Subcutaneous abdominal adipose tissue (tissue), 5 donors: Measurements from ENCODE around the gene SPACA9.

Source experiments
- H3K27ac ChIP-seq: one replicate; pipeline ENCODE4 v1.7.0; 2013; ENCODE audit warnings: low read depth, mild to moderate bottlenecking, inconsistent platforms, low read length, moderate library complexity
- H3K27me3 ChIP-seq, 5 donors: one replicate each; pipeline ENCODE4 v1.7.0; 2013; ENCODE audit warnings: low read length in 5 of 5, inconsistent platforms in 1 of 5; ENCODE audit not compliant: control insufficient read depth in 5 of 5, insufficient read depth in 4 of 5
- H3K36me3 ChIP-seq, 5 donors: one replicate each; pipeline ENCODE4 v1.7.0; 2013; ENCODE audit warnings: low read length in 5 of 5; ENCODE audit not compliant: control insufficient read depth in 5 of 5, insufficient read depth in 5 of 5
- H3K4me1 ChIP-seq, 5 donors: one replicate each; pipeline ENCODE4 v1.7.0; 2013; ENCODE audit warnings: low read length in 5 of 5, mild to moderate bottlenecking in 3 of 5, moderate library complexity in 1 of 5; ENCODE audit not compliant: control insufficient read depth in 5 of 5, insufficient read depth in 5 of 5
- H3K4me3 ChIP-seq, 5 donors: one replicate each; pipeline ENCODE4 v1.7.0; 2013; ENCODE audit warnings: low read length in 5 of 5, low read depth in 1 of 5
- H3K9ac ChIP-seq, 5 donors: one replicate each; pipeline ENCODE4 v1.7.0; 2013; ENCODE audit warnings: low read length in 5 of 5, mild to moderate bottlenecking in 4 of 5, moderate library complexity in 3 of 5
- H3K9me3 ChIP-seq, 5 donors: one replicate each; pipeline ENCODE4 v1.7.0; 2013; ENCODE audit warnings: low read length in 5 of 5; ENCODE audit not compliant: control insufficient read depth in 5 of 5
- donor health status: healthy.
- donor health status: healthy.
- donor health status: healthy.
- donor health status: healthy.
- donor health status: healthy.

Gene SPACA9

GRCh38 chr9:132887181-132888120 is 8.8 kb downstream of the SPACA9 start:
- H3K4me1 ChIP-seq, result no peaks in the 10 kb centered on the region
- no peaks in the 10 kb centered on the region for H3K9me3 ChIP-seq
- no peak overlapping the region for H3K27ac ChIP-seq
- no peak overlapping the region for H3K9ac ChIP-seq
- H3K4me3 ChIP-seq, result no peak overlapping the region
- no peaks in the 10 kb centered on the region for H3K27me3 ChIP-seq
- H3K36me3 ChIP-seq, result peaks cover 0 to 22% (median 16%) of the 10 kb centered on the region in 5 donors

DNA sequence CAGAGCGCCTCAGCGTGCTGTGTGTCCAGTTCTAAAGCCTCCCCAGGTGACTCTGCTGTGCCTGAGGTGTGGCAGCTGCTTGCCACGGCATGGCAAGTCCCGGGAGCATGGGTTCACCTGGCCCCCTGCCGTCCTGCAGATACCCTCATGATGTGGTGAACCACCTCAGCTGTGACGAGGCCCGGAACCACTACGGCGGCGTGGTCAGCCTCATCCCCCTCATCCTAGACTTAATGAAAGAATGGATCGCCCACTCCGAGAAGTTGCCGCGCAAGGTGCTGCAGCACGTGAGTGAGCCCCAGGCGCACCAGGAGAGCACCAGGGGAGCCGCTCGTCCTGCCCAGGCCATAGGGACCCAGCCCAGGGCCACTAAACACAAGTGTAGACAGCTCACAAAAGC is 9.5 kb downstream of the SPACA9 start:
- Histone ChIP-seq H3K9me3 (no peaks in the 10 kb centered on the region), H3K9ac (no peak overlapping the region), H3K36me3 (peaks cover 6 to 30% (median 20%) of the 10 kb centered on the region in 5 donors), H3K27ac (no peak overlapping the region), H3K4me1 (no peaks in the 10 kb centered on the region), H3K4me3 (no peak overlapping the region), H3K27me3 (no peaks in the 10 kb centered on the region)

DNA sequence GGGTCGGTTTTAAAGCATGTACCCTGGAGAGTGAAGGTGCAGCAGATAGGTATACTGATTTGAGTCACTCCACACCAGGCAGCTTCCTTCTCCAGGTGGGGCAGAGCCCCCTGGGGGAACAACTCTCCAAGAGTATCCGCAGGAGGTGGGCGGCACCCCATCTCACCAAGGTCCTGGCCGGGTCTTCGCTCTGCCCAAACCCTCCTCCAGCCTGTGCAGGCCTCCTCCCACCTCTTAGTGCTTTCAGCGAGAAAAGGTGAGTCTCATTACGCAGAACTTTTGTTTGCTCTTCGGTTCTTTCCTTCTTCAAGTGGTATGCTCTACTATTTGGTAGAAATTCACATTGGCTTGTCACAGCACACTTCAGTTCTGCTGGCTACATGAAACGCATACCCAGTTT is 13.7 kb downstream of the SPACA9 start:
- Histone ChIP-seq H3K27me3 (no peaks in the 10 kb centered on the region), H3K4me1 (no peaks in the 10 kb centered on the region), H3K36me3 (peaks cover 12 to 64% (median 48%) of the 10 kb centered on the region in 5 donors), H3K9ac (no peak overlapping the region), H3K4me3 (no peak overlapping the region), H3K27ac (no peak overlapping the region), H3K9me3 (no peaks in the 10 kb centered on the region)

- Histone ChIP-seq H3K27me3 (no peaks in the 10 kb centered on the region), H3K9ac (no peak overlapping the region), H3K36me3 (peaks cover 16 to 73% (median 58%) of the 10 kb centered on the region in 5 donors), H3K9me3 (no peaks in the 10 kb centered on the region), H3K4me3 (no peak overlapping the region), H3K27ac (no peak overlapping the region), H3K4me1 (no peaks in the 10 kb centered on the region)
These were observed 15.6 kb downstream of the SPACA9 start for GRCh38 chr9:132894346-132894745.

DNA sequence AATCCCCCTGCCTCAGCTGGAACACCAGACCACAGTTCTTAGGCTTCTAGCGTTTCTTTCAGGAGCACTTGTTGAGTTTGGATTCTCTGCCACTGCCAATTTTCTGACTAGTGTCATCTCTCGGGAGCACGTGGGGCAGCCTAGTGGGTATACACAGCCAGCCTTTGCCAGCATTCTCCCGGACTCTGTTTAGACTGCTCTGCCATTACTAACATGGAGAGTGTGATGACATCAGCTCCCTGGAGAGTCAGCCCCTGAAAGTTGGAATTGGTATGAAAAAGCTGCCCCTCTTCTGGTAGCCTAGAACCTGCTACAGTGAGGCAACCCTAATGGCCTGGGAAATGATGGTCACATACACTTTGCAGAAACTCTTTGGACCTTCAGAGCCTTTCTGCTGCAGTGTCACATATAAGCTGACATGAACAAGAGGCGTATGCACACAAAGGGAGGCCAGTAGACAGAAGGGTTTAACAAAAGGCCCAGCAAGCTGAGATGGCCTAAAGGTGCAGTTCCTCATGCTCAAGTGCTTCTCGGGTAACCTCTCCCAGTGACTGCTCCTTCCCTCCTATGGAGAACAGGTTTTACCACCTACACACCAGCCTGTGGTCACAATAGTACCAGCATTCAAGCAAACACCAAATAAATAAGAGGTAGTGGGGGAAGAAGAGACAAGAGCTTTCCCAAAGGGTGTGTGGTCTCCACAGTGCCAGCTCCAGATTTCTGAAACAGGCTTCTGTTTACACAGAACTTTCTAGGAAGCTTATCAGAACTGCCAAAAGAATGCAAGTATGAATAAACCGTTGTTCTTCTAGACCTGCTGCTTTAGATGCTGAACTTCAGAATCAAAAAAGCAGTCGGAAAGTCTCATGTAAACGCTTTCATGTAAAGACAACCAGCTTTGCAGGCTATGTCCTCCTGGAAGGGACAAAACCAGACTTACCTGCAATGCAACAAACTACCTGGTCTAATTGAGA is 16.5 kb downstream of the SPACA9 start:
- no peaks in the 10 kb centered on the region for H3K9me3 ChIP-seq
- H3K36me3 ChIP-seq, result peaks cover 20 to 81% (median 66%) of the 10 kb centered on the region in 5 donors

DNA sequence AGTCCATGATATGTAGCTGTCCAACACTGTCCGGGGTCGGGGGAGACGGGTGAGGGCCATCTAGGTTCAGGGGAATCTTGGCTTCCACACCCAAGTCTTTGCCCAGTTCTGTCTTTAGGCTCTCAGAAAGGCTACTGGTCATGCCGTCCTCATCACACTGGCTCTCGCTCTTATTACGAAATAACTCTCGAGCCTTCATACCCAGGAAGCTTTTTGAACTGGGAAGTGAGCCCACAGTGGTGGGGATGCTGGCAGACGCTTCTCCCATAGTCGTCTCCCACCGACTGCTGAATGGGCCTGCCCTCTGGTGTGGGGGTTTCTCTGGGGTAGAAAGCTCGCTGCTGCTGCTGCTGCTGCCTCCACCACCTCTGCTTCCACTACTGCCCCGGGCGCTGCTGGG is 17.6 kb downstream of the SPACA9 start:
- peaks cover 23 to 92% (median 77%) of the 10 kb centered on the region in 5 donors for H3K36me3 ChIP-seq
- H3K4me1 ChIP-seq, result no peaks in the 10 kb centered on the region
- no peak overlapping the region for H3K27ac ChIP-seq
- H3K27me3 ChIP-seq, result no peaks in the 10 kb centered on the region
- H3K9ac ChIP-seq, result no peak overlapping the region
- H3K9me3 ChIP-seq, result no peaks in the 10 kb centered on the region
- no peak overlapping the region for H3K4me3 ChIP-seq

More for the DNA sequence above, 16.5 kb downstream of the SPACA9 start:
- Histone ChIP-seq H3K9ac (no peak overlapping the region), H3K27ac (no peak overlapping the region), H3K4me3 (no peak overlapping the region), H3K27me3 (no peaks in the 10 kb centered on the region), H3K4me1 (no peaks in the 10 kb centered on the region)

GRCh38 chr9:132896906-132897305 is 18.2 kb downstream of the SPACA9 start:
- Histone ChIP-seq H3K36me3 (peaks cover 23 to 93% (median 80%) of the 10 kb centered on the region in 5 donors), H3K9me3 (no peaks in the 10 kb centered on the region), H3K9ac (no peak overlapping the region), H3K27me3 (no peaks in the 10 kb centered on the region), H3K27ac (no peak overlapping the region), H3K4me3 (no peak overlapping the region), H3K4me1 (no peaks in the 10 kb centered on the region)

DNA sequence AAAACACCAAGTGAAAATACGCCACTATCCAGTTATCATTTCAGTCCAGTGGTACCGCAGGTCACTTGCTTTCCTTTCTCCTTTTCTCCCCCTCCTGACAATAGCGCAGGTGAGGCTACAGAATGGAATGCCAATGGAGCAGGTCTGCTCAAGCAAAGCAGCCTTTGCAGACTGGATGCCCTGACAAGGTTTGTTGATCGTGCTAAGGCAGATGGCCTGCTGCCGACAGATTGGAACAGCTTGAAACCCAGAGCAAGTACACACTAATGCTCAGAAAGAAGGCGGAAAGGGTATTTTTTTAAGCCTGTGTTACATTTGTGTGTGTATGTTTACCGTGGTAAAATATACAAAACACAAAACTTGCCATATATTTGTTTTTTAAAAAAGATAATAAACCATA is 19.4 kb downstream of the SPACA9 start:
- no peak overlapping the region for H3K9ac ChIP-seq
- H3K27ac ChIP-seq, result no peak overlapping the region
- no peaks in the 10 kb centered on the region for H3K9me3 ChIP-seq
- no peaks in the 10 kb centered on the region for H3K27me3 ChIP-seq
- H3K36me3 ChIP-seq, result peaks cover 23 to 91% (median 82%) of the 10 kb centered on the region in 5 donors
- no peak overlapping the region for H3K4me3 ChIP-seq
- H3K4me1 ChIP-seq, result no peaks in the 10 kb centered on the region

GRCh38 chr9:132901858-132902831 is 23.4 kb downstream of the SPACA9 start:
- Histone ChIP-seq H3K9me3 (no peaks in the 10 kb centered on the region), H3K36me3 (peaks cover 26 to 88% (median 83%) of the 10 kb centered on the region in 5 donors), H3K27ac (no peak overlapping the region), H3K27me3 (no peaks in the 10 kb centered on the region), H3K4me1 (no peaks in the 10 kb centered on the region), H3K9ac (no peak overlapping the region), H3K4me3 (no peak overlapping the region)
